ENCODE measurements around the gene VEPH1.

The VEPH1 gene

DNA sequence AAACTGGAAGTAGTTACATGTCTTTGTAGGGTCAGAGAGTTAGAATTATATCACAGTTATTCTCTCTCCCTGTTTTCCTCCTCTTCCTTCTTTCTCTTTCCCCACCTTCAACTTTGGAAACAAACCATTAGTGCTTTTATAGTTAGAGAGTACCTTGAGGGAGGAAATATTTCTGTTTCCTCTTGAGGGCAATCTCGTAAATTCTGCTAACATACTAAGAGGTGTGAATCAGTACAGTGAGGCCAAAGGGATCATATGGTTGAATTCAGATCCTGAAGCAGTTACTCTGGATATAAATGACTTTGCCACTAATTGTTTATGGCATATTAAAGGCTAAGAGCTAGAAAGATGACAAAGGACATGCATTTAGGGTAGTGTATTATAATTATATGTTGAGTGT lies 283.0 kb downstream of the VEPH1 start:
- TF ChIP-seq SPI1 (IDR thresholded peaks at IDR 0.05; ENCODE audit: low read depth, low read length): no peak
- no peak for TF ChIP-seq PAX5 (IDR thresholded peaks at IDR 0.05; ENCODE audit: insufficient read depth, low read length, severe bottlenecking)
- TF ChIP-seq POU2F2 (IDR thresholded peaks at IDR 0.05; ENCODE audit: low read depth, low read length): no peak
- no peak for TF ChIP-seq POLR2AphosphoS5 (IDR thresholded peaks at IDR 0.05; ENCODE audit: low read depth, low read length)
- TF ChIP-seq POLR2A (IDR thresholded peaks at IDR 0.05; ENCODE audit: low read depth, low read length): no peak
- no peak for TF ChIP-seq TAF1 (IDR thresholded peaks at IDR 0.05; ENCODE audit: low read depth, low read length)
- DNase-seq (ENCODE audit: insufficient read length, low spot score) (no peak), FAIRE-seq (no peak)

DNA sequence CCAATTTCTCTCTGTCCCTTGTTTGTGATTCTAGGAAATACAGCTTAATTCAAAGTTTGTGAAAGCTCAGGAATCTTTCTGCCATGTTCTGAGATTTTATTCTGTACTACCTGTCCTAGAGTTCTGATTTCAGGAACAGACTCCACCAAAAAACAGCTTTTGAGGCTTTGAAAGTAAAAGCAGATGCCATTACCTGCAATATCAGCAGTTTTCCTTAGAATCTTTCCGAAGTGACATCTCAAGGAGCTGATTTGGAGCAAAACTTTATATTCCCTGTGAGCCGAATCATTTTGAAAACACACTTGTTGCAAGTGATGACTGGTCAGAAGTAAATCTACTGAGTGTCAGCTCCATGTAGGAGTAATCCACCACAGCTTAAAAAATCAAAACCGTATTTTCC lies 284.0 kb downstream of the VEPH1 start:
- TF ChIP-seq SPI1 (IDR thresholded peaks at IDR 0.05; ENCODE audit: low read depth, low read length) (no peak), TAF1 (IDR thresholded peaks at IDR 0.05; ENCODE audit: low read depth, low read length) (no peak), POU2F2 (IDR thresholded peaks at IDR 0.05; ENCODE audit: low read depth, low read length) (no peak), PAX5 (IDR thresholded peaks at IDR 0.05; ENCODE audit: insufficient read depth, low read length, severe bottlenecking) (no peak), POLR2AphosphoS5 (IDR thresholded peaks at IDR 0.05; ENCODE audit: low read depth, low read length) (no peak), POLR2A (IDR thresholded peaks at IDR 0.05; ENCODE audit: low read depth, low read length) (no peak)
- DNase-seq (ENCODE audit: insufficient read length, low spot score): no peak
- FAIRE-seq: no peak
